Pancreas (tissue), 10 donors: ENCODE data around the gene IRF2BPL. TPM values are rescaled to one million over a fixed set of nuclear protein-coding genes. Genes with fewer than 3 reads are reported as not detected.

Source experiments
- ATAC-seq, 4 donors: fragments of 200-7000 bp; cut with Tn5 transposase; one replicate each; pipeline versions ENCODE4 v1.8.0 to v1.9.1; 2020; ENCODE audit warnings: mild to moderate bottlenecking in 4 of 4, moderate library complexity in 4 of 4
- DNase-seq, 6 donors: peaks; one replicate each; pipeline ENCODE4 v3.0.0-alpha.2; 2020
- FAIRE-seq: peaks from 2 replicates; lab custom pipeline; 2012; peaks lifted over from hg19 to GRCh38; lab: Jason Lieb, UNC
- H3K27ac ChIP-seq, 4 donors: fragments of 200-600 bp; sonication (generic); 1 replicate in 3 of 4; 2 replicates in 1 of 4; pipeline versions ENCODE4 v1.5.0 to v1.8.0; 2020
- H3K27me3 ChIP-seq, 4 donors: fragments of 200-600 bp; one replicate each; pipeline ENCODE4 v1.8.0; 2021
- H3K36me3 ChIP-seq, 3 donors: fragments of 200-600 bp; sonication (generic) in 1 of 3; one replicate each; pipeline versions ENCODE4 v1.5.0 to v1.8.0; 2020 to 2021
- H3K4me1 ChIP-seq, 3 donors: fragments of 200-600 bp; one replicate each; pipeline ENCODE4 v1.8.0; 2021
- H3K4me3 ChIP-seq, 4 donors: fragments of 200-600 bp; sonication (generic) in 2 of 4; one replicate each; pipeline versions ENCODE4 v1.5.0 to v1.8.0; 2020 to 2021
- H3K9me3 ChIP-seq, 4 donors: fragments of 200-600 bp; one replicate each; pipeline ENCODE4 v1.8.0; 2021
- CTCF ChIP-seq, 4 donors: fragments of 200-600 bp; sonication (generic) in 3 of 4; IDR thresholded peaks; one replicate each; pipeline versions ENCODE4 v1.5.0 to v1.8.0; 2021; ENCODE audit warnings: antibody characterized with exemption in 4 of 4
- WGBS, 2 donors: extraction: QIAGEN DNeasy Blood & Tissue Kit; methylation state at CpG; one replicate each; pipeline ENCODE4 v1.1.7; 2013; 5-methylcytosine and 5-hydroxymethylcytosine counted together
- intact Hi-C, 3 donors: fragments of 100-400 bp; cut with DNase I; formaldehyde crosslinking; loops; one replicate each; pipeline versions ENCODE4 v1.11.1 to v1.14.2; 2022
- polyA plus RNA-seq, 2 donors: library from polyadenylated mRNA; stranded (reverse); fragments of 200-250 nt; gene quantifications; one replicate each; pipeline ENCODE4 v1.2.3, GENCODE V29; 2013
- total RNA-seq, 6 donors: library from RNA; stranded (reverse); fragmentation: NEBNext Ultra II Directional in 4 of 6; extraction: Animal tissue kit (Norgen Biotek cat#: 25700) in 4 of 6; gene quantifications; one replicate each; pipeline versions ENCODE4 v1.2.1 to v1.2.4, GENCODE V29; 2021 to 2023
- donor health status: healthy with polysubstance abuse.
- donor health status: DM: no; HTN: no; CAD: no; lungs with moderate emphysema.
- donor health status: DM: no; HTN: no; CAD: no.
- donor health status: control.
- donor health status: control.
- donor health status: Bipolar disorder and iron deficiency.
- donor health status: DM: yes; HTN: yes; CAD: no.
- donor health status: DM: no; HTN: no; CAD: no.
- donor health status: DM: no; HTN: no; CAD: no.
- donor health status: DM: yes; HTN: yes; CAD: no.

IRF2BPL gene
- total RNA-seq (10 to 100 TPM; 15.4 to 32.2 (median 25.5) TPM), polyA plus RNA-seq (10 to 100 TPM in 1 of 2 donors, 1 to 10 TPM in 1; 6.2 to 13.7 TPM)

GRCh38 chr14:77028384-77029231 lies at the start of gene IRF2BPL:
Gene IRF2BPL, minus strand, starts transcription at chr14:77028708. Its CDS starts 916 bp downstream, at chr14:77027792.
- 0 to 1% methylated on average over 47 to 84 of the region's 84 CpGs for WGBS, 2 donors
- H3K4me3 ChIP-seq = peak within 1 kb of the TSS; percentile 81 to 93 (median 86)
- ATAC-seq (peak; percentile 48 to 71 (median 60)), FAIRE-seq (no peak), DNase-seq (peak; percentile 99 to 100 (median 100))
- H3K36me3 ChIP-seq = no peaks in the 10 kb centered on the region
- peaks cover 37 to 49% (median 44%) of the 10 kb centered on the region in 3 donors for H3K4me1 ChIP-seq
- no peaks in the 10 kb centered on the region for H3K27me3 ChIP-seq
- TF ChIP-seq CTCF (IDR thresholded peaks at IDR 0.05) = no peak
- intact Hi-C loops = loop anchor here in 1 of 3 donors (10.0 kb wide), 1 partner anchor 74 kb away; no protein-coding TSS in a partner anchor
- peak within 1 kb of the TSS; percentile 99 to 100 (median 100) for H3K27ac ChIP-seq
- H3K9me3 ChIP-seq = no peaks in the 10 kb centered on the region

- 81 to 85% methylated on average over 3 of the region's 3 CpGs for WGBS, 2 donors
- H3K27me3 ChIP-seq = no peaks in the 10 kb centered on the region
- H3K4me3 ChIP-seq = no peak overlapping the region
- no peak for TF ChIP-seq CTCF (IDR thresholded peaks at IDR 0.05)
- no peaks in the 10 kb centered on the region for H3K36me3 ChIP-seq
- H3K9me3 ChIP-seq = no peaks in the 10 kb centered on the region
- no peak for DNase-seq
- H3K4me1 ChIP-seq = no peaks in the 10 kb centered on the region
- ATAC-seq = no peak
- no peak overlapping the region for H3K27ac ChIP-seq
- intact Hi-C loops = no loop called here
- FAIRE-seq = no peak
Measured at GRCh38 chr14:77077040-77077439, 48.5 kb upstream of the IRF2BPL start.

- DNase-seq (no peak), FAIRE-seq (no peak), ATAC-seq (peak in 3 of 4 donors; percentile 57 to 76 (median 75))
- Histone ChIP-seq H3K27me3 (no peaks in the 10 kb centered on the region), H3K9me3 (no peaks in the 10 kb centered on the region), H3K4me3 (no peak overlapping the region), H3K4me1 (no peaks in the 10 kb centered on the region), H3K36me3 (no peaks in the 10 kb centered on the region), H3K27ac (peak overlapping the region in 1 of 4 donors; percentile 37)
- 41 to 52% methylated on average over 10 of the region's 10 CpGs for WGBS, 2 donors
- TF ChIP-seq CTCF (IDR thresholded peaks at IDR 0.05) = no peak
- intact Hi-C loops = no loop called here
Measured at GRCh38 chr14:77076113-77076631, 47.7 kb upstream of the IRF2BPL start.

GRCh38 chr14:77074969-77075368 lies 46.5 kb upstream of the IRF2BPL start:
- FAIRE-seq = no peak
- Histone ChIP-seq H3K27me3 (no peaks in the 10 kb centered on the region), H3K4me3 (no peak overlapping the region), H3K4me1 (no peaks in the 10 kb centered on the region), H3K36me3 (no peaks in the 10 kb centered on the region), H3K9me3 (no peaks in the 10 kb centered on the region), H3K27ac (no peak overlapping the region)
- intact Hi-C loops = loop anchor here in 1 of 3 donors (5.0 kb wide), 1 partner anchor 198 kb away; no protein-coding TSS in a partner anchor
- no peak for DNase-seq
- TF ChIP-seq CTCF (IDR thresholded peaks at IDR 0.05) = no peak
- no peak for ATAC-seq
